Sigmoid colon (tissue), 4 donors: Measurements from ENCODE around the gene KRT76.

Source experiments
- EP300 ChIP-seq, 4 donors: sonication (generic); formaldehyde crosslinking; IDR thresholded peaks; one replicate each; pipeline ENCODE4 v1.6.1; 2017; ENCODE audit warnings: antibody characterized with exemption in 4 of 4
- POLR2A ChIP-seq, 2 donors: fragments of 450-650 bp; IDR thresholded peaks; one replicate each; pipeline ENCODE4 v1.6.1; 2016; ENCODE audit warnings: antibody characterized with exemption in 2 of 2, mild to moderate bottlenecking in 2 of 2, moderate library complexity in 2 of 2
- TF ChIP-seq, protein P1 (sequence below), 4 experiments: fragments of 450-650 bp in 3 of 4; fragments of 200-600 bp in 1 of 4; IDR thresholded peaks; one replicate each; pipeline ENCODE4 v1.5.1; 2016 to 2019; ENCODE audit warnings: antibody characterized with exemption in 4 of 4, mild to moderate bottlenecking in 3 of 4, moderate library complexity in 2 of 4

DNA sequence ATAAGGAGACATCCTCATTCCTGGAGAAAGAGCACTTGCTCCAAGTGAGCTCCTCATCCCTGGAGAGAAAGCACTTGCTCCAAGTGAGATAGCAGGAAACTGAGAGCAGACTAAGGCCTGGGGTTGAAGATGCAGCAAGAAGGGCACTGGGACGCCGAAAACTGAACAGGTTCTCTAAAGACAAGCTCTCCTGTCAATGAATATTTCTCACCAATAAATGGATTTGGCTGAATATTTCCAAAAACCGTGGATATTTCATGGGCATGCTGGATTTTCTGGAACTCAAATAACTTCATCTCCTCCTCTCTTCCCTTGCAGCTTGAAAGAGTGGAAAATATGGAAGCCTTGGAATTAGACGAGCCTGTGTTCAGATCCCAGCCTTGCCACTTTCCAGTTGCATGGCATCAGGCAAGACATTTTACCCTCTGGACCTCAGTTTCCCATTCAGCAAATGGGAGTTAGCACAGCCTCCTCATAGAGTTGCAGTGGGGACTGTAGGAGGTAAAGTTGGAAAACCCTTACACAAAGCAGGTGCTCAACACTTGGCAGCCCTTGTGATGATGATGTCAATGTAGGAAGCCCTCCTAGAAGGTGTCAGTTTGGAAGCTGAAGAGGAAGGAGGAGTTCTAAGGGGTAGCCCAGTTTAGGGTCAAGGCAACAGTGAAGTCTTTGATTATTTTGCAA is 4.4 kb upstream of the KRT76 start:
- TF ChIP-seq, protein P1, sequence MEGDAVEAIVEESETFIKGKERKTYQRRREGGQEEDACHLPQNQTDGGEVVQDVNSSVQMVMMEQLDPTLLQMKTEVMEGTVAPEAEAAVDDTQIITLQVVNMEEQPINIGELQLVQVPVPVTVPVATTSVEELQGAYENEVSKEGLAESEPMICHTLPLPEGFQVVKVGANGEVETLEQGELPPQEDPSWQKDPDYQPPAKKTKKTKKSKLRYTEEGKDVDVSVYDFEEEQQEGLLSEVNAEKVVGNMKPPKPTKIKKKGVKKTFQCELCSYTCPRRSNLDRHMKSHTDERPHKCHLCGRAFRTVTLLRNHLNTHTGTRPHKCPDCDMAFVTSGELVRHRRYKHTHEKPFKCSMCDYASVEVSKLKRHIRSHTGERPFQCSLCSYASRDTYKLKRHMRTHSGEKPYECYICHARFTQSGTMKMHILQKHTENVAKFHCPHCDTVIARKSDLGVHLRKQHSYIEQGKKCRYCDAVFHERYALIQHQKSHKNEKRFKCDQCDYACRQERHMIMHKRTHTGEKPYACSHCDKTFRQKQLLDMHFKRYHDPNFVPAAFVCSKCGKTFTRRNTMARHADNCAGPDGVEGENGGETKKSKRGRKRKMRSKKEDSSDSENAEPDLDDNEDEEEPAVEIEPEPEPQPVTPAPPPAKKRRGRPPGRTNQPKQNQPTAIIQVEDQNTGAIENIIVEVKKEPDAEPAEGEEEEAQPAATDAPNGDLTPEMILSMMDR (IDR thresholded peaks at IDR 0.05), result no peak
- TF ChIP-seq EP300 (IDR thresholded peaks at IDR 0.05) (no peak), POLR2A (IDR thresholded peaks at IDR 0.05) (no peak)
